ENCODE measurements around the gene AGPAT3.

The AGPAT3 gene

DNA sequence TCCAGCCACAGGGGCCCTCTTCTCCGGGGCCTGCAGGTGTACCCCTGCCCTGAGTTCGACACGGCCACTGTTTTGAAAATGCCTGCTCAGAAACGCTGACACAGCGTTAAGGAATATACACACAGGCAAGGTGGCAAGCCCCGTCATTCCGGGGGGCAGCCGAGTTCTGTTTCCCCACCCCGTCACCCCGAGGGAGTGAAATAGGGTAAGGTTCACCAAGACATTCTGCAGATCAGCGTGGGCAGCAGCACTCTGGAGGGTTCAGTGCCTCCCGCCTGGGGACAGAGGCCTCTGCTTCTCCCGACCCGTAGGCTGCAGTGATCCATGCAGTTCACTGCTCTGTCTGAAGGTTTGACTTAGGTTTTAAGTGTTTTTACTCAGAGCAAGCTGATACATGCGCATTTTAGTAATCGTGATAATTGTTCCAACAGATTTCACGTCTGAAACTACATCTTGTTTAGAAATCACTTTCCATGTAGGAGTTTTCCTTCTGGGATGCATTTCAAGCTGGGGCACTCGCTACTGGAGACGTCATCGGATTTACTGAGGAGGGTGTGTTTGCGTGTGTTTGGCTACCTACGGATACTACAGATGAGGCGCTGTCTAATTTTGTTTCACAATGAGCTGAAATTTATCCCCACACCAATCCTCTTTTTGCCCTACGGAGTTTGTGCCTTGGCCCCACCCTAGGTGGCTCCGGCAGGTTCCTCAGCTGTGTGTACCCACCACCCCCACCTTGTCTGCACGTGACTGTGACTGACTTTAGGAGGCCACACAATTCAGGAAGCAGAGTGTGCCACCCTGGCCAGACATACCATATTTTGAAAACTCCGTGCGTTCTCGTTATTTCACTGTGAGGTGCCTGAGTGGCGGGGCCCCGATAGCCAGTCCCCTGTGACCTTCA, 63.5 kb downstream of the AGPAT3 start:
- Mint-ChIP-seq H3K9me3 (no peaks in the 10 kb centered on the region), H3K27me3 (ENCODE audit: low read depth, poor library complexity) (peaks cover 5% of the 10 kb centered on the region), H3K4me1 (peaks cover 81% of the 10 kb centered on the region), H3K4me3 (no peak overlapping the region), H3K27ac (peak overlapping the region; percentile 79), H3K36me3 (ENCODE audit: low read depth) (no peaks in the 10 kb centered on the region)
- no peak for DNase-seq
- TF ChIP-seq, protein P1, sequence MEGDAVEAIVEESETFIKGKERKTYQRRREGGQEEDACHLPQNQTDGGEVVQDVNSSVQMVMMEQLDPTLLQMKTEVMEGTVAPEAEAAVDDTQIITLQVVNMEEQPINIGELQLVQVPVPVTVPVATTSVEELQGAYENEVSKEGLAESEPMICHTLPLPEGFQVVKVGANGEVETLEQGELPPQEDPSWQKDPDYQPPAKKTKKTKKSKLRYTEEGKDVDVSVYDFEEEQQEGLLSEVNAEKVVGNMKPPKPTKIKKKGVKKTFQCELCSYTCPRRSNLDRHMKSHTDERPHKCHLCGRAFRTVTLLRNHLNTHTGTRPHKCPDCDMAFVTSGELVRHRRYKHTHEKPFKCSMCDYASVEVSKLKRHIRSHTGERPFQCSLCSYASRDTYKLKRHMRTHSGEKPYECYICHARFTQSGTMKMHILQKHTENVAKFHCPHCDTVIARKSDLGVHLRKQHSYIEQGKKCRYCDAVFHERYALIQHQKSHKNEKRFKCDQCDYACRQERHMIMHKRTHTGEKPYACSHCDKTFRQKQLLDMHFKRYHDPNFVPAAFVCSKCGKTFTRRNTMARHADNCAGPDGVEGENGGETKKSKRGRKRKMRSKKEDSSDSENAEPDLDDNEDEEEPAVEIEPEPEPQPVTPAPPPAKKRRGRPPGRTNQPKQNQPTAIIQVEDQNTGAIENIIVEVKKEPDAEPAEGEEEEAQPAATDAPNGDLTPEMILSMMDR (IDR thresholded peaks at IDR 0.05) = no peak

DNA sequence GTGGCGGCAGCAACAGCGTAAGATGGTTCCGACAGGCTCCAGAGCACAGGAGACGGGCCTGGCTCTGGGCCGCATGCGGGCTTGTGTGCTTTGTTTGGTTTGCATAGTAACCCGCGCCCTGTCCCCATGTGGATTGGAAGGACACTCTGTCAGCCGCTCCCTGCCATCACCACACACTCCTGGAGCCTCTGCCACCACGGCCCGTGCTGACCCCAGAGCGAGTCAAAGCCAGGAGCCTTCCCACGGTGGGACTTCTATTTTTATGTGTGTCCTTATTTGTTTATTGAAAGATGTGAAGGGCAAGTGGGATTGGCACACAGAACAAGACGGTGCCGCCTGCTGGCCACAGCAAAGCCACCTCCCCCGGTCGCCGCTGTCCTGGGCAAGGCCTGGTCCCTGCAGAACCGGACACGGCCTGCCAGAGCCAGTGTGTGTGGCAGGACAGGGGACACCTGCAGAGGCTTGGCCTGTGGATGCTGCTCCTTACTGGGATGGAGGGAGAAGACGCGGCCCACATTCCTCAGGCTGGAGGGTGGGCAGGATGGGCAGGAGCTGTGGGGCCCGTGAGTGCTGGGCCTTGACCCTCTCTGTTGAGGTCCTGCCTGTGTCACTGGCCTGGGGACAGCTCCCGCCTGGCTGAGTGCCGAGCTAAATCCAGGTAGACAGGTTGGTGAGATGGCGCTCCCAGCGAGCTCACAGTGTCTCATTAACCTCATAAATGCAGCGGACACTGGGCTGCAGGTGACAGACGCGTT, 64.4 kb downstream of the AGPAT3 start:
- Mint-ChIP-seq H3K4me1 (peaks cover 73% of the 10 kb centered on the region), H3K27me3 (ENCODE audit: low read depth, poor library complexity) (peaks cover 3% of the 10 kb centered on the region), H3K4me3 (no peak overlapping the region), H3K9me3 (no peaks in the 10 kb centered on the region), H3K36me3 (ENCODE audit: low read depth) (no peaks in the 10 kb centered on the region), H3K27ac (peak overlapping the region; percentile 48)
- TF ChIP-seq, protein P1 (IDR thresholded peaks at IDR 0.05) = no peak
- DNase-seq = no peak

DNA sequence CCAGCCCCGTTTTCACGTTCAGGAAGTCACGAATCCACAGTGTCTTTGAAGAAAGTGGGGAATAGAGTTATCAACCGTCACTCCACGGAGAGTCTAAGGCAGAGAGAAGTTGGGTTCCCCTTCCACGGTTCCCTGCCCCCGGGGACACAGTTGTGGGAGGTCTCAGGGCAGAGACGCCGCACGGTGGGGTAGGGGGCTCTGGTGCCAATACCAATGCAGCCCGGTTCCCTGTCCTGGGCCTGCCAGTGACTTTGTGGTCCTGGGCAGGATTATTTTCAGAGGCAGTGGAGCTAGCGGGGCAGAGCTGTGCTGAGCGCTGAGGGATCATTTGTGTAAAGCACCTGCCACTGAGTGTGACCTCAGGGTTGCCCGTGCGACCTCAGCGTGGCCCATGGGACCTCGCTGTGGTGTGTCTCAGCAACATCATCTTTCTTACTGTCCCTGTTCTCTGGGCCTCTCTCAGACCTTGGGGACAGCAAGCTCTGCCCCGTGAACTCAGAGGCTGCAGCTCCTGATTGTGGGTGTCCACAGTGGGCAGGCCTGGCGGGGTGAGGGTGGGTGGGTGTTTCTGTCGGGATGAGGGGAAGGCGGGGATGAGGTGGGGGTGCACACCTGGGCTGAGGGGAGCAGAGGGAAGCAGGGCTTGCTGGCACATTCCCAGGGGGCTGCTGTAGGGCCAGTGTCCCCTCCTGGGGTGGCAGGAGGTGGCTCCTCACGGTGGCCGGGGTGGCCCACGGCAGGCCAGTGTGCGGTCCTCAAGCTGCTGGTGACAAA, 65.2 kb downstream of the AGPAT3 start:
- H3K27ac Mint-ChIP-seq = peak overlapping the region; percentile 48

DNA sequence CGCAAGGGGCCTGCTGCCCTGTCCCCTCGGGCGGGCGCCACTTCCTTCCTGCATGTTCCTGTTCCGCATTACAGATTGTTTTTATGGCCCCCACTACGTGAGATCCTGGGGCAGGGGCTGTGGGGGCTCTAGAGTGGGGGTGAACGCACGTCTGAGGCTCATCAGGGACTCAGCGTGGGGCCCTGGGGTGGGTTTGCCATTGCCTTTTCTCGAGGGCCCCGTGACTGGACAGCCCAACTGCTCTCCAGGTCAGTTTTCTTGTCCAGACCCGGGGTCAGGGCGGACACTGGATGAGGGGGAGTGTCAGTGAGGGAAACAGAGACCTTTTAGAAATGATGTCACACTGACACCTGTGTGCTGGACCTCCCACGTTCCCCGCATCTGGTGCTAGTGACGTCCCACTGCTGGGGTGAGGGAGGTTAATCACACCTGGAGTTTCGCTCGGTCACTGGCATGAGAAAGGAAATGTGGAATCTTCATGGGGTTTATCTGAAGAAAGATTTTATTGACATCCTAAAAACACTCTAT, 65.9 kb downstream of the AGPAT3 start:
- H3K4me1 Mint-ChIP-seq = peaks cover 58% of the 10 kb centered on the region
- H3K4me3 Mint-ChIP-seq = no peak overlapping the region
- H3K9me3 Mint-ChIP-seq = no peaks in the 10 kb centered on the region
- H3K36me3 Mint-ChIP-seq (ENCODE audit: low read depth) = no peaks in the 10 kb centered on the region
- peak overlapping the region; percentile 77 for H3K27ac Mint-ChIP-seq
- TF ChIP-seq, protein P1 (IDR thresholded peaks at IDR 0.05) = no peak
- DNase-seq = no peak
- no peaks in the 10 kb centered on the region for H3K27me3 Mint-ChIP-seq (ENCODE audit: low read depth, poor library complexity)

More for the DNA sequence above, 65.2 kb downstream of the AGPAT3 start:
- no peaks in the 10 kb centered on the region for H3K36me3 Mint-ChIP-seq (ENCODE audit: low read depth)
- H3K4me3 Mint-ChIP-seq = no peak overlapping the region
- H3K27me3 Mint-ChIP-seq (ENCODE audit: low read depth, poor library complexity) = no peaks in the 10 kb centered on the region
- peaks cover 64% of the 10 kb centered on the region for H3K4me1 Mint-ChIP-seq
- H3K9me3 Mint-ChIP-seq = no peaks in the 10 kb centered on the region
- TF ChIP-seq, protein P1 (IDR thresholded peaks at IDR 0.05) = no peak
- DNase-seq = no peak

DNA sequence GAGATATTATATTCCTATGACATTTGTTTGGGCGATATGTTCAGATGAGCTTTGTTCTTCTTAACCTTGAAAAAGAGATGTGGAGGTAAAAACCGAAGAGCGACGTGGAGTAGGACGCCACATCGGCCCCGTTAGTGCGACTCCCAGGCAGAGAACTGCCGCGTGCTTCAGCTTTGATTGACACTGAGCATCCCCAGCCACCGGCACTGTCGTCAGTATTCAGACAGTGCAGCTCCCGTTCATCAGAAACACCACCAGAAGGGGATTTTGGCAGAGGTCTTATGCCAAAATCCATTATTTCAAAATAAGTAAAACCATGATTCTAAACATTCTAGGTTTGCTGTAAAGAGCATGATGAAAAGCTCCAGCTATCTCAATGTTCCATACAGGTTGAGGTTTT, 66.5 kb downstream of the AGPAT3 start:
- Mint-ChIP-seq H3K4me3 (no peak overlapping the region), H3K36me3 (ENCODE audit: low read depth) (no peaks in the 10 kb centered on the region), H3K27ac (peak overlapping the region; percentile 77), H3K9me3 (no peaks in the 10 kb centered on the region), H3K4me1 (peaks cover 54% of the 10 kb centered on the region), H3K27me3 (ENCODE audit: low read depth, poor library complexity) (no peaks in the 10 kb centered on the region)
- DNase-seq = no peak
- TF ChIP-seq, protein P1 (IDR thresholded peaks at IDR 0.05) = no peak
